Measurements from ENCODE around the gene SV2A.

The SV2A gene

GRCh38 chr1:149884433-149885338 is 33.0 kb downstream of the SV2A start:
- Histone ChIP-seq H3K36me3 (replicated peaks; ENCODE audit: low read depth, low read length) (no peaks in the 10 kb centered on the region), H3K4me1 (ENCODE audit: low read length) (peaks cover 23% of the 10 kb centered on the region), H3K9ac (ENCODE audit: low read length) (peak overlapping the region; percentile 82), H3K27ac (ENCODE audit: low read length) (peak overlapping the region; percentile 98), H3K27me3 (ENCODE audit: low read depth, low read length) (no peaks in the 10 kb centered on the region), H3K4me2 (ENCODE audit: low read length) (peak overlapping the region; percentile 84), H3K79me2 (ENCODE audit: low read length) (peaks cover 12% of the 10 kb centered on the region; the same call in 1 of the 2 replicates), H3K4me3 (ENCODE audit: low read length) (peak overlapping the region; percentile 75), H3K9me3 (ENCODE audit: insufficient read depth, low read length) (no peaks in the 10 kb centered on the region), H4K20me1 (ENCODE audit: insufficient read depth, low read length) (no peaks in the 10 kb centered on the region), H2AFZ (ENCODE audit: low read depth, low read length) (no peak overlapping the region)
- TF ChIP-seq, protein P1, sequence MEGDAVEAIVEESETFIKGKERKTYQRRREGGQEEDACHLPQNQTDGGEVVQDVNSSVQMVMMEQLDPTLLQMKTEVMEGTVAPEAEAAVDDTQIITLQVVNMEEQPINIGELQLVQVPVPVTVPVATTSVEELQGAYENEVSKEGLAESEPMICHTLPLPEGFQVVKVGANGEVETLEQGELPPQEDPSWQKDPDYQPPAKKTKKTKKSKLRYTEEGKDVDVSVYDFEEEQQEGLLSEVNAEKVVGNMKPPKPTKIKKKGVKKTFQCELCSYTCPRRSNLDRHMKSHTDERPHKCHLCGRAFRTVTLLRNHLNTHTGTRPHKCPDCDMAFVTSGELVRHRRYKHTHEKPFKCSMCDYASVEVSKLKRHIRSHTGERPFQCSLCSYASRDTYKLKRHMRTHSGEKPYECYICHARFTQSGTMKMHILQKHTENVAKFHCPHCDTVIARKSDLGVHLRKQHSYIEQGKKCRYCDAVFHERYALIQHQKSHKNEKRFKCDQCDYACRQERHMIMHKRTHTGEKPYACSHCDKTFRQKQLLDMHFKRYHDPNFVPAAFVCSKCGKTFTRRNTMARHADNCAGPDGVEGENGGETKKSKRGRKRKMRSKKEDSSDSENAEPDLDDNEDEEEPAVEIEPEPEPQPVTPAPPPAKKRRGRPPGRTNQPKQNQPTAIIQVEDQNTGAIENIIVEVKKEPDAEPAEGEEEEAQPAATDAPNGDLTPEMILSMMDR (IDR thresholded peaks at IDR 0.05; ENCODE audit: low read depth, low read length), result no peak
- no peak for TF ChIP-seq EZH2phosphoT487 (IDR thresholded peaks at IDR 0.05; ENCODE audit: low read depth)

DNA sequence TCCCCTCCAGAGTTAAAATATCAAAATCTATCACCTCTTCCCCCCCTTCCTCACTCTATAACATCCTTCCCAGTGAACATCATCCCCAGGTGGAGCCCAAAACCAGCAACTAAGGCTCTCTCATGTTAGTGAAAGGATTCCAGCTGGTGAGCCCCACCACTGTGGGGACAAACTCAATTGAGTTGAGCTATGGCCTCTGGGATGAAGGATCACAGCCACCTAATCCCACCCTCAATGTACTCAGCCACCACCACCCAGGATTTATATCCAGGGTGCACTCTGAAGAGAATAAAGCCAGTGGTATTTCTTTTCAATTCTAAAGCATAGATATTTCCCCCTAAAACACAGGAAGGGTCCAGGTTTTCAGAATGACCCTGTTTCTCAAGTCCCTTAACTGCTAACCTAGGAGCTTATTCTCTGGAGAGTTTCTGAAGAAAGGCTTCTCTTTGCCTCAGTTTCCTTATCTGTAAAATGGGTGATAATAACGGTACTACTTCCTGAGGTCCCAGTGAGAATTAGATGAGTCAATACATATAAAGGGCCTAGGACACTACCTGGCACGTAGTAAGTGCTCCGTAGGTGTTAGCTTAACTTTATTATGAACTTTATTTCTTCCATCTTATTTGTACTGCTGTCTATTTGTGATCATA is 33.9 kb downstream of the SV2A start:
- H3K79me2 ChIP-seq (ENCODE audit: low read length), result peaks cover 12% of the 10 kb centered on the region; the same call in 1 of the 2 replicates
- peak overlapping the region; percentile 84 for H3K4me2 ChIP-seq (ENCODE audit: low read length)
- H4K20me1 ChIP-seq (ENCODE audit: insufficient read depth, low read length), result no peaks in the 10 kb centered on the region
- H3K4me1 ChIP-seq (ENCODE audit: low read length), result peaks cover 18% of the 10 kb centered on the region
- H3K27ac ChIP-seq (ENCODE audit: low read length), result peak overlapping the region; percentile 98
- 0 out of 2 replicates have a peak overlapping the region, but pooled peaks have one; percentile 82 for H3K9ac ChIP-seq (ENCODE audit: low read length)
- TF ChIP-seq, protein P1 (IDR thresholded peaks at IDR 0.05; ENCODE audit: low read depth, low read length), result no peak
- TF ChIP-seq EZH2phosphoT487 (IDR thresholded peaks at IDR 0.05; ENCODE audit: low read depth), result no peak
- H3K27me3 ChIP-seq (ENCODE audit: low read depth, low read length), result no peaks in the 10 kb centered on the region
- no peaks in the 10 kb centered on the region for H3K36me3 ChIP-seq (replicated peaks; ENCODE audit: low read depth, low read length)
- no peaks in the 10 kb centered on the region for H3K9me3 ChIP-seq (ENCODE audit: insufficient read depth, low read length)
- no peak overlapping the region for H2AFZ ChIP-seq (ENCODE audit: low read depth, low read length)
- 0 out of 2 replicates have a peak overlapping the region, but pooled peaks have one; percentile 75 for H3K4me3 ChIP-seq (ENCODE audit: low read length)

DNA sequence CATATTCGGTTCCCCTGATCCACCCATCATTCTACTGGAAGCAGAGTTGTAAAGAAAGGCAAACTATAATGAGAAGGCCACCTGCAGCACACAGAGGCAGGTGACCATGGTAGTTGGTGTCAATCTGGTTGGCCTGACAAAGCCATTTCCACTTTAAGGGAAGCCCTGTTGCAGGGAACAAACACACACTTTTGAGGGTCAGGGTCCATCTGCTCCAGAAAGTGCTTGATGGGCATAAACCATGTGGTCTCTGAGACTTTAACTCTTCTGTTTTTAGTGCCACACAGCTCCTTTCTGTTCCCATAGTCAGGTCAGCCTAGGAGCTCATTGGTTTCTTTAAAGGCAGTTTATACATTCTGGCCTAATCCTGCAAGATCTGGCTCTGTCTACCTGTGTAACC is 35.8 kb downstream of the SV2A start:
- Histone ChIP-seq H4K20me1 (ENCODE audit: insufficient read depth, low read length) (no peaks in the 10 kb centered on the region), H3K79me2 (ENCODE audit: low read length) (peaks cover 12% of the 10 kb centered on the region; the same call in 1 of the 2 replicates), H3K4me2 (ENCODE audit: low read length) (no peak overlapping the region), H3K4me3 (ENCODE audit: low read length) (no peak overlapping the region), H3K27me3 (ENCODE audit: low read depth, low read length) (no peaks in the 10 kb centered on the region), H3K4me1 (ENCODE audit: low read length) (peaks cover 17% of the 10 kb centered on the region), H3K27ac (ENCODE audit: low read length) (no peak overlapping the region), H3K36me3 (replicated peaks; ENCODE audit: low read depth, low read length) (no peaks in the 10 kb centered on the region), H3K9ac (ENCODE audit: low read length) (no peak overlapping the region), H3K9me3 (ENCODE audit: insufficient read depth, low read length) (no peaks in the 10 kb centered on the region), H2AFZ (ENCODE audit: low read depth, low read length) (no peak overlapping the region)
- TF ChIP-seq, protein P1 (IDR thresholded peaks at IDR 0.05; ENCODE audit: low read depth, low read length), result no peak
- no peak for TF ChIP-seq EZH2phosphoT487 (IDR thresholded peaks at IDR 0.05; ENCODE audit: low read depth)

DNA sequence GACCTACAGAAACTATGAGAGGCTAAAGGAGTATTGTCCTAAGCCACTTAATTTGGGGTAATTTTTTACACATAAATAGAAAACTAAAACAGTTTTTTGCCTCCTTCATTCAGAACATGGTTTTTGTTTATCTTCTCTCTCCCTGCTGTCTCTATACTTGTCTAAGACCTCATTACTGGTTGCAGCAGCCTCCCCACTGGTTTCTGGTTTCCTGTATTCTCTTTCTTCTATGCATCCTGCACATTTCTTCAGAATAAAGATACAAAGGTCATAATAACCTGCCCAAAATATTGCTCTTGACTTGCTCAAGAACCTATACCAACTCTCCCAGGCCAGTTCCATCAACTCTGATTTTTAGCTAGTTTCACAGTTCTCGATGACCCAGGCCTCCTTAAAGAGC is 38.1 kb downstream of the SV2A start:
- no peaks in the 10 kb centered on the region for H3K9me3 ChIP-seq (ENCODE audit: insufficient read depth, low read length)
- peaks cover 10% of the 10 kb centered on the region for H3K4me1 ChIP-seq (ENCODE audit: low read length)
- no peak overlapping the region for H3K4me3 ChIP-seq (ENCODE audit: low read length)
- TF ChIP-seq, protein P1 (IDR thresholded peaks at IDR 0.05; ENCODE audit: low read depth, low read length), result no peak
- TF ChIP-seq EZH2phosphoT487 (IDR thresholded peaks at IDR 0.05; ENCODE audit: low read depth), result no peak
- H3K36me3 ChIP-seq (replicated peaks; ENCODE audit: low read depth, low read length), result no peaks in the 10 kb centered on the region
- H4K20me1 ChIP-seq (ENCODE audit: insufficient read depth, low read length), result no peaks in the 10 kb centered on the region
- no peak overlapping the region for H3K9ac ChIP-seq (ENCODE audit: low read length)
- no peak overlapping the region for H3K27ac ChIP-seq (ENCODE audit: low read length)
- no peak overlapping the region for H2AFZ ChIP-seq (ENCODE audit: low read depth, low read length)
- peaks cover 9% of the 10 kb centered on the region; the same call in 1 of the 2 replicates for H3K79me2 ChIP-seq (ENCODE audit: low read length)
- no peaks in the 10 kb centered on the region for H3K27me3 ChIP-seq (ENCODE audit: low read depth, low read length)
- no peak overlapping the region for H3K4me2 ChIP-seq (ENCODE audit: low read length)
